GM23338 (cell line): ENCODE data around the gene GTF3C6.

ENCODE experiments used
- CREB1 ChIP-seq: fragments of 250-450 bp; sonication (Bioruptor Pico); IDR thresholded peaks from 2 replicates; pipeline ENCODE4 v1.5.0; 2020; ENCODE audit warnings: low read depth, mild to moderate bottlenecking, moderate library complexity
- CTCF ChIP-seq, 2 experiments: fragments of 200-600 bp in 1 of 2; sonication (generic) in 1 of 2; conservative IDR thresholded peaks; 2 replicates each; pipeline versions ENCODE4 v1.5.1 to v1.6.1; 2016 to 2017; ENCODE audit warnings: antibody characterized with exemption in 2 of 2, low read depth in 2 of 2, mild to moderate bottlenecking in 2 of 2, moderate library complexity in 1 of 2
- ETS1 ChIP-seq: IDR thresholded peaks from 2 replicates; pipeline ENCODE4 v1.6.1; 2016; ENCODE audit warnings: antibody characterized with exemption
- EZH2 ChIP-seq: fragments of 200-600 bp; sonication (generic); IDR thresholded peaks from one replicate; pipeline ENCODE4 v1.8.0; 2017; ENCODE audit warnings: antibody characterized with exemption, mild to moderate bottlenecking, low read depth; ENCODE audit not compliant: unreplicated experiment
- EZH2phosphoT487 ChIP-seq: fragments of 200-600 bp; sonication (generic); IDR thresholded peaks from one replicate; pipeline ENCODE4 v1.8.1; 2018; ENCODE audit warnings: antibody characterized with exemption; ENCODE audit not compliant: unreplicated experiment
- JUNB ChIP-seq: IDR thresholded peaks from one replicate; pipeline ENCODE4 v1.6.1; 2016; ENCODE audit warnings: antibody characterized with exemption; ENCODE audit not compliant: unreplicated experiment
- NANOG ChIP-seq: IDR thresholded peaks from 2 replicates; pipeline ENCODE4 v1.6.1; 2016; ENCODE audit warnings: antibody characterized with exemption, borderline replicate concordance
- POLR2AphosphoS5 ChIP-seq: IDR thresholded peaks from 2 replicates; pipeline ENCODE4 v1.6.1; 2016; ENCODE audit warnings: antibody characterized with exemption, low read depth
- REST ChIP-seq: IDR thresholded peaks from one replicate; pipeline ENCODE4 v1.6.1; 2018; ENCODE audit warnings: antibody characterized with exemption; ENCODE audit not compliant: unreplicated experiment
- STAT1 ChIP-seq: IDR thresholded peaks from one replicate; pipeline ENCODE4 v1.6.1; 2016; ENCODE audit warnings: antibody characterized with exemption; ENCODE audit not compliant: unreplicated experiment
- ZNF331 ChIP-seq: fragments of 250-450 bp; sonication (Bioruptor Pico); IDR thresholded peaks from 2 replicates; pipeline ENCODE4 v1.5.0; 2020; ENCODE audit warnings: low read depth, mild to moderate bottlenecking, moderate library complexity
- ZNF462 ChIP-seq: fragments of 250-450 bp; sonication (Bioruptor Pico); IDR thresholded peaks from 2 replicates; pipeline ENCODE4 v1.5.0; 2020; ENCODE audit warnings: mild to moderate bottlenecking, moderate library complexity

GRCh38 chr6:110980648-110981047, 22.1 kb downstream of the GTF3C6 start:
- no peak for TF ChIP-seq POLR2AphosphoS5
- TF ChIP-seq CTCF (conservative IDR thresholded peaks at IDR 0.05; ENCODE audit: low read depth in 2 of 2): no peak
- no peak for TF ChIP-seq REST
- no peak for TF ChIP-seq NANOG
- TF ChIP-seq EZH2: no peak
- TF ChIP-seq EZH2phosphoT487: no peak
- no peak for TF ChIP-seq ZNF331 (CRISPR knock-in tag)
- no peak for TF ChIP-seq JUNB
- TF ChIP-seq ZNF462 (CRISPR knock-in tag): no peak
- no peak for TF ChIP-seq ETS1
- TF ChIP-seq CREB1 (CRISPR knock-in tag): no peak
- no peak for TF ChIP-seq STAT1
